ENCODE measurements around the gene LUC7L.
"Not testable (repeated sequence)": the region's sequence is repeated elsewhere in the genome, so short reads cannot be mapped to it uniquely, and the experiment has no call there.

LUC7L gene

DNA sequence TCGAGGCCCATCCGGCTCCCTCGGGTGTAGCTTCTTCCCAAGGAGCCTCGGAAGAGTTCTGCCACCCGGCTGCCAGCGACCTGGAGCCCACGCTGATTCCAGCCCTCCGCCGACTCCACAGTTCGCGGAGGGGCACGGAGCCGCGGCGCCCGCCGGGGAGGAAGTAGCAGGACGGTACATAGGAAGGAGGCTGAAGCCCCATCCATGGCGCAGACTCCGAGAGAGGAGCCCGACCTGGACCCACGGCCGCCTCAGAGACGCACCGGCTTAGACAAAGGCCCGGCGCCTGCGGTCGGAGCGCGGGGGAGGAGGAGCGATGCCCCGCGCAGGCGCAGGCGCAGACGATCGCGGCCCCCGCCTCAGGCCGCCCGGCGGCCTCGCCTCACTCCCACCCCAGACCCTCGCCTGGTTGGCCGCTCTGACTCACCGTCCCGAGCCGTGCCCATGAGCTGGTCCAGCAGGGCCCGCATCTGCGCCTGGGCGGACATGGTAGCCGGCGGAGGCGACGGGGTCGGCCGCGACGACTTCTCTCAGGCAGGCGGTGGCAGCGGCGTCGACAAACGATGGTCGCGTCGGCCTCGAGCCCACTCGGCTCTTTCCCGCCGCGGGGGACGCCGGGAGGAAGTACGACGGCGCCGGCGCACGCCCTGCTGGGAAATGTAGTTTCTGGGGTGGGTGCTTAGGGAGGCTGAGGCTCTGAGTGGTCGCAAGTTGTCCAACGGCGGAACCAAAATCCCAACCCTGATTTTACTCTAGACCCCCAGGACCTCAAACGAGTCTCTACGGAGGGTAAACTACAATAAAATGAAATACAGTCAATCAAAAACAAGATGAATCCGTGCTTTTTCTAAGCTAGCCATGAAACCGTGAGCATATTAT is at the start of gene LUC7L:
Gene LUC7L (minus strand): TSS at position 598 of the 879 bp plus-strand sequence. CDS start 110 bp downstream, at position 488.
- peak; percentile 40 to 70 for DNase-seq

DNA sequence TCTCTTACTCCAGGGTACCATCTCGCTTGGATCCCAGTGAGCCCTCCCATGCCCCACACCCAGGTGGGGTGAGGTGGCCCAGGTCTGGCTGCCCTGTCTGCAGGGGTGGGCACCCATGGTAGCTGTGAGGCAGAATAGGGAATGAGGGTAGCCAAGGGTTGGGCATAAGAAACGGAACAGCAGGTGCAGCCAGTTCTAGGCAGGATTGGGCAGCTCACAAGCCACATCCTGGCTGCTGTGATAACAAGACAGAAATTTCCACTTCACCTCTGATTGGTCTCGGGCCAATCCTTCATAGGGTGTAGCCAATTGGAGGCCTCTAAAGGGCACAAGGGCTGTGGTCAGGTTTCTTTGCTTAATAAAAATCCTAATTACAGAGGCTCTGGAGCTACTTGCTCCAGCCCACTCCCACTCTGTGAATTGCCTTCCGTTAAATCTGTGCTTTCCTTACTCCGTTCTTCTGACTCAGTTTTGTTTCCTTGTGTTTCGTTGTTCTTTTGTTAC is 49.7 kb upstream of the LUC7L start:
- peak; percentile 8 to 18 for DNase-seq

GRCh38 chr16:276426-277077 is 47.3 kb upstream of the LUC7L start:
- DNase-seq, result no peak

- DNase-seq, result no peak
Observed at GRCh38 chr16:275786-276232, 46.6 kb upstream of the LUC7L start, which contains the start of gene RGS11. RGS11 (minus strand) TSS chr16:275944; CDS start chr16:275911, 33 bp downstream.

DNA sequence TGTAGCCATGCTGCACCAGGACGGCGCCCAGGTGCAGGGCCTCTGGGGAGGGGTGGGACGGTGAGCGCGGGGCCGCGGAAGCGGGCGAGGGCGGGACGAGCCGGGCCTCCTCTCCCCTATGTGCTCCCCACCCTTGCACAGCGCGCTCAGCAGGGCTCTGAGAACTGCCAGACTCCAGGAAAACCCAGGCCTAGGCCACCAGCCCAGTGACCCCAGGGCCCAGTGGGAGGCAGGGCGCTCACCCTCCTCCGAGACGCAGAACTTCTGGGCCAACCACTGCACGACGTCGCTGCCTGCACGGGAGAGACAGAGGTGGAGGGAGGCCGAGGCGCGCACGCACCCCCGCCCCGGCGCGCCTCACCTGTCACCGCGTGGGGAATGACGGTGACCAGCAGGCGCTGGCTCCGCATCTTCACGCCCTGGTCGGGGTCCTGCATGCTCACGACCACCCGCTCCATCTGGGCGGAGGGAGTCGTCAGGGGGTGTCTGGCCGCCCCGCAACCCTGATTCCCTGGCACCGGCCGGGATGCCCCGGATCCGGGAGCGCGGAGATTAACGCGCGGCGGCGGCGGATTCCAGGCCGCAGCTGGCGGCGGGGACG is 45.9 kb upstream of the LUC7L start:
- no peak for DNase-seq

GRCh38 chr16:273547-274421 is 44.5 kb upstream of the LUC7L start:
- no peak for DNase-seq

DNA sequence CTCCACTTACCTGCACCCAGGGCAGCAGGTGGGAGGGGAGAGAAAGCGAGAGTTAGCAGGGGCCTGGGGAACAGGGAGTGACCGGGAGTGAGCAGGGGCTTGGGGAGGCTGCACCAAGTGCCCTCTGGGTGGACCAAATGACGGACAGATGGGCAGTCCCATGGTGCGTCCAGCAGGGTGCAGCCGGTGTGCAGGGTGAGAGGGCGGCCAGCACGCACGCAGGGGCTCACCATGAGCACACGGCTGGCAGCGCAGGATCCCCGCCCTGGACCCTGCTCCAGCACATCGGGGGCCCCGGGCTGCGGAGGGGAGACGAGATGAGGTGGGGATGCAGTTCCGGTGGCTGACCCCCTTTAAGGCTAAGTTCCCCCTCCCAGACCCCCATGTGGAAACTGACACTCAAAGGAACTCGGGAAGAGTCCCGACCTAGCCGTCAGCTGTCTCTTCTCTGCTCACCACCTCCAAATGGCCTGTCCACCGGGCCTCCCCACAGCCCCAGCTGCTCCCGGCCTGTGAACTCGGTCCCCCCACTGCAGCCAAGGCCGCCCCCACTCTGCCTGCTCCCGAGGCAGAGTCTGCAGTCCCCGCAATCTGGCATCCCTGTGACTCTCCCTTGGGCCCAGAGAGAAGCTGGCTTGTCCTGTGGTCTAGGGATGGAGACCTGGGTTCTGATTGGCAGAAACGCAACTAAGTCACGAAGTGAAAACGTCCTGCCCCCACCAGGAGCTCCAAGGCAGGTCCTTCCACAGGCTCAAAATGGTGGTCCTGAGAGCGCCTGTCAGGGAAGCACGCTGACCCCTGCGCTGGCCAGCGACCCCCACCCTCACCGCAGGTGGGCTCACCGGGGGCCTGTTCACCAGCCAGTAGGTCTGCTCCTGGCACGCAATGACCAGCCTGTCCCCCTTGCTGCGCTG is 43.6 kb upstream of the LUC7L start:
- DNase-seq, result no peak

DNA sequence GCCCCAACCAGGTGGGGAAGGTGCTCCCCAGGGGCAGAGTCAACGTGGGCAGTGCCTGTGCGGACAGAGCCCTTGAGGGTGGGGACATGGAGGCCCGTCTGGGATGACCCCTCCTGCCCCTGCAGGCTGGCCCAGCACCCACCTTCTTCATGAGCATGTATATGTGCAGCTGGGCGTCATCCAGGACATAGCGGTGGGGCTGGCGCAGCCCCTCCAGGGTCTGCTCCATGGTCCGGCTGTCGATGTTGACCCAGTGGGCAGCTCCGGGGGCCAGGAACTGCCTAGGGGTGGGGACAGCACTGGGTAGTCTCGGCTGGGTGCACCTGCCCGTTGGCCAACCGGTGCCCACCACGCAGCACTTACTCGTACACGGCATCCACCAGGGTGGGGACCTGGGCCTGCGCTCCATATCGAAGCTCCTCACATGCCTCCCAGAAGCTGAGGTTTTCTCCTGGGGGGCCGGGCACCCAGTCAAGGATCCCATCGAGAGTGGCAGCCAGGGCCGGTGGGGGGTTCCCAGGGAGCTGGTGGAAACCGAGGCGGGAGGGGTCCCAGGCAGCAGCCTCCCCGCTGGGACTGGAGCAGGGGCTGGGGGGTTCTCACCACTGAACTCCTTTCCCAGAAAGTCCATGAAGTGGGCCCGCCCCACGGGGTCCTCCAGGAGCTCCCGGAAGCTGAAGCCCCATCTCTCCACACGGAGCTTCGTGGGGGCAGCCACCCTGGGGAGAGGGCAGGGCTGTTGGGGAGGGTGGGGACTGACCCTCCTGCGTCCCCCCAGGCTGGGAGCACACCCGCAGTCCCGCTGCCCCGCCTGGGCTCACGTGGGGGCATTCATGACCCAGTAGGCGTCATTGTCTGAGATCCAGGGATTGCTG is 41.4 kb upstream of the LUC7L start:
- no peak for DNase-seq

DNA sequence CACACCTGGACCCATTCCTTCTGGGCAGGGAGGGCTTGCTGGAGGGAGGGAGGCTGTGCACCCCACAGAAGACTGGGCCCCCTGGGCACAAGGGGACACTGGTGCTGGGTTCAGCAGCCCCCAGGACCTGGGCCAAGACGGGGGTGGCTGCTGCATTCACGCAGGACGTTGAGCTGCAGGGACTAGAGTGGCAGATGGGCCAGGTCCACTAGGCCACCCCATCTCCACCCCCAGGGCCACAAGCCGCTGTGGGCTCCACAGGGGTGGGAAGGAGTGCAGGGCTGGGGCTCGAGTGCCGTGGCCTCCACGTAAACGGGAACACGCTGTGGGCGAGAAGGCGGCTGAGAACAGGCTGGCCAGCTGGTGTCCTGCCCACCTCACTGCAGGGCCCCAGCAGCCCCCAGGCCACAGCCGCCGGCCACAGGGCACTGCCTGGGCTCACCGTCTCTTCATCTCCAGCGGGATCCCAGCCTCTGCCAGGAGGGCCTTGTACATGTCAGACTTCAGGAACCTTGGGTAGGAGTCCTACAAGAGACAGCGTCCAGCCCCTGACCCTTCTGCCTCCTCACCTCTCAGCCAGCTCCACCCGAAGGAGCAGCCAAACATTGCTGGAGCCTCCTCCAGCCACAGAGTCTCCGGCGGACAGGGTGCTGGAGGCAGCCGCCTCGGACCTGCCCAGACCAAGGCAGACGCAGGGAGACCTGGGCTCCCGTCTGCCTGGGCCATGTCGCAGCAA is 40.0 kb upstream of the LUC7L start:
- no peak for DNase-seq

DNA sequence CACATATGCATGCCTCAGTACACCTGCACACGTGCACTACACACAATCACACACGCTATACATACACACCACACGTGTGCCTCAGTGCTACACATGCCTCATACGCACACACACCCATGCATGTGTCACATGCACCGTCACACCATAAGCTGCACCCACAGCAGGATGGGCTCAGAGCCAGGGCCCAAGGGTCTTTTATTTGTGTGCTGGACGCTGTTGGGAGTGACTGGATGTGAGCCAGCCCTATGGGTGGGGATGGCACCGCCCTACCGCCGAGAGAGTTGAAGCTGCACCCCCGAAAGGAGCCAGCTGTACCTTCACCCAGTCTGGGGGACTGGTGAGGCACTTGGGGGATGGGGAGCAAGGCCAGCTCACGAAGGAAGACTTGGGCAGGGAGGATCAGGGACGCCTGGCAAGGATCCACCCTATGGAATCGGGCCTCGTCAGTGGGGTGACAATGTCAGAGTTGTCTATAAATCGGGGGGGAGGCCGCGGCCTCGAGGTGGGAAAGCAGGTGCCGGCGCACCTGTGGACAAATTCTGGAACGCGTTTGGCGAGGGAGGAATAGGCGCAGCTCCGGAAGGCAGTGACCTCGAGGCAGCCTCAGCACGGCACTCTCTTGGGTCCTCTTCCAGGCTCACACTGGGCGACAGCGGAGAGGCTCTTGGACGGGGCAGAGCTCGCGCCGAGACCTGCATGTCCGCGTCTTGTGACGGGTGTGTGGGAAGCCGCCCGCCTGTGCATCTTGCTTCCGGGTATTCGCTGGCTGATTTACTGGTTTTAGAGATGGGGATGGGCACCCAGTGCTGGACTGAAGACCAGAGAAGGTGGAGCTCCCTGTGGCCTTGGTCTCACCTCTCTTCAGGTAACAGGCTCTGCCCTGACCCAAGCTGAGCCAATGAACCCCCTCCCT is 39.1 kb upstream of the LUC7L start:
- DNase-seq, result no peak

- DNase-seq, result not testable (repeated sequence)
Observed at GRCh38 chr16:267562-267961, 38.3 kb upstream of the LUC7L start.

GRCh38 chr16:266258-267164 is 37.3 kb upstream of the LUC7L start:
- DNase-seq, result no peak

DNA sequence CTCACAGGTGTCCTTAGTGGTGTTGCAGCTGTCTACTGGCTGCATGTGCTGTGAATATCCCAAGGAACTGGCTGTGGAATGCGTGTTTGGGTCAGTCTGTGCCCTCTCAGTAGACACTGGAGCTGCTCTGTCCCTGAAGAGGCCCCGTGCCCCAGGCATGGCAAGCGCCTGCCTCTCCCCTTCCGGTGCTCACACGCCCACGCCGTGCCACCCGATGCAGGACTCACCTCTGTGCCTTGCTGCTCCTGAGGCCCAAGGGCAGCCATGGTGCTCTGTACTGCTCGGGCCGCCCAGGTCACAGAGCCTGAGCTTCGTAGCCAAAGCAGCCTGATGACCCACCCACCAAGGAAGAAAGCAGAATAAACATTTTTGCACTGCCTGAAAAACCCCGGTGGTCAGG is 36.5 kb upstream of the LUC7L start:
- no peak for DNase-seq

- DNase-seq, result no peak
Observed at GRCh38 chr16:265002-265529, 35.8 kb upstream of the LUC7L start.

GRCh38 chr16:264440-264951 is 35.2 kb upstream of the LUC7L start:
- DNase-seq, result no peak

GRCh38 chr16:263944-264343 is 34.7 kb upstream of the LUC7L start:
- DNase-seq, result no peak

Data from AML-193 (cell line).